ENCODE results near the gene PGBD5. TPM values are rescaled to one million over a fixed set of nuclear protein-coding genes. Genes with fewer than 3 reads are reported as not detected.

PGBD5 gene
- polyA plus RNA-seq, 1 experiment, result 1.0 TPM

DNA sequence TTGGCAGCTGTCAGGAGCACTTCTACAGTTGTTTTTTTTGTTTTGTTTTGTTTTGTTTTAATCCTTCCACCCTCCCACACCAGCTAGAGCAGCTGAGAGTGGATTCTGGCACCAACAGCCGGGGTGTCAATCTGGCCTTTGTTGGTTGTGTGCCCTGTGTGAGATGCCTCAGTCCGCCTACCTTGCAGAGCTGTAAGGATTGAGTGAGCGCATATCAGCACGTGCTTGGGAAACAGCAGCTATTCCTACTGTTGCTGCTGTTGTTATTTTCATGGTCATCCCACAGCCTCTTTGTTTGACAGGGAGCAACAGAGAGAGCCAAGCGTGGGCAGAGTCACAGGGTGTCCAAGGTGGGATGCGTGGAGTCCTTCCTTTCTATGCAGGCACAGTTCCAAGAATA, 50.4 kb downstream of the PGBD5 start:
- CTCF ChIA-PET, result no interaction called here
- POLR2A ChIA-PET, result no interaction called here
- DNase-seq (ENCODE audit: low read depth, low spot score), result no peak
- TF ChIP-seq, protein P1, sequence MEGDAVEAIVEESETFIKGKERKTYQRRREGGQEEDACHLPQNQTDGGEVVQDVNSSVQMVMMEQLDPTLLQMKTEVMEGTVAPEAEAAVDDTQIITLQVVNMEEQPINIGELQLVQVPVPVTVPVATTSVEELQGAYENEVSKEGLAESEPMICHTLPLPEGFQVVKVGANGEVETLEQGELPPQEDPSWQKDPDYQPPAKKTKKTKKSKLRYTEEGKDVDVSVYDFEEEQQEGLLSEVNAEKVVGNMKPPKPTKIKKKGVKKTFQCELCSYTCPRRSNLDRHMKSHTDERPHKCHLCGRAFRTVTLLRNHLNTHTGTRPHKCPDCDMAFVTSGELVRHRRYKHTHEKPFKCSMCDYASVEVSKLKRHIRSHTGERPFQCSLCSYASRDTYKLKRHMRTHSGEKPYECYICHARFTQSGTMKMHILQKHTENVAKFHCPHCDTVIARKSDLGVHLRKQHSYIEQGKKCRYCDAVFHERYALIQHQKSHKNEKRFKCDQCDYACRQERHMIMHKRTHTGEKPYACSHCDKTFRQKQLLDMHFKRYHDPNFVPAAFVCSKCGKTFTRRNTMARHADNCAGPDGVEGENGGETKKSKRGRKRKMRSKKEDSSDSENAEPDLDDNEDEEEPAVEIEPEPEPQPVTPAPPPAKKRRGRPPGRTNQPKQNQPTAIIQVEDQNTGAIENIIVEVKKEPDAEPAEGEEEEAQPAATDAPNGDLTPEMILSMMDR (IDR thresholded peaks at IDR 0.05; ENCODE audit: low read depth, low read length), result no peak
- Histone ChIP-seq H3K9me3 (ENCODE audit: control insufficient read depth, insufficient read depth, low read length) (peaks cover 15% of the 10 kb centered on the region), H3K27me3 (ENCODE audit: control insufficient read depth, insufficient read depth, low read length) (no peaks in the 10 kb centered on the region), H3K27ac (ENCODE audit: low read depth, low read length) (no peak overlapping the region), H3K4me3 (ENCODE audit: low read depth, low read length) (no peak overlapping the region)

DNA sequence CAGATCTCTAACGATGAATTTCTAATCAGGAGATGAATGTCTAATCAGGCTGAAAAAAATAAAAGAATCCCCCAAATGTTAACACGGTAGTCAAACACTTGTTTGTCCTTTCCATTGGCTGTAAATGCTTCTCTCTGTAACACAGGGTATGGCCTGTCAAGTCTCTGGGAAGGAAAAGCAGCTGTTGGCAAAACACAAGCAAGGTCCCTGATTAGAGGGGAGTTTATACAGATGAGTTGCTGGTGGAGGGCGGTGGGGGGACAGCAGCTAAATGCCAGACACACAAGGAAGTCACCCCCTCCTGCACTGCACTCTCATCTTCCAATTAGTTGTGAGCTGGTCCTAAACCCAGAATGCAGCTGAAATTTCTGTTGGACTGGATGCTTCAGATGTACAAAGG, 51.0 kb downstream of the PGBD5 start:
- TF ChIP-seq, protein P1 (IDR thresholded peaks at IDR 0.05; ENCODE audit: low read depth, low read length), result no peak
- DNase-seq (ENCODE audit: low read depth, low spot score), result no peak
- no peak overlapping the region for H3K4me3 ChIP-seq (ENCODE audit: low read depth, low read length)
- H3K27ac ChIP-seq (ENCODE audit: low read depth, low read length), result no peak overlapping the region
- no peaks in the 10 kb centered on the region for H3K27me3 ChIP-seq (ENCODE audit: control insufficient read depth, insufficient read depth, low read length)
- ChIA-PET CTCF (no interaction called here), POLR2A (no interaction called here)
- H3K9me3 ChIP-seq (ENCODE audit: control insufficient read depth, insufficient read depth, low read length), result peaks cover 13% of the 10 kb centered on the region

DNA sequence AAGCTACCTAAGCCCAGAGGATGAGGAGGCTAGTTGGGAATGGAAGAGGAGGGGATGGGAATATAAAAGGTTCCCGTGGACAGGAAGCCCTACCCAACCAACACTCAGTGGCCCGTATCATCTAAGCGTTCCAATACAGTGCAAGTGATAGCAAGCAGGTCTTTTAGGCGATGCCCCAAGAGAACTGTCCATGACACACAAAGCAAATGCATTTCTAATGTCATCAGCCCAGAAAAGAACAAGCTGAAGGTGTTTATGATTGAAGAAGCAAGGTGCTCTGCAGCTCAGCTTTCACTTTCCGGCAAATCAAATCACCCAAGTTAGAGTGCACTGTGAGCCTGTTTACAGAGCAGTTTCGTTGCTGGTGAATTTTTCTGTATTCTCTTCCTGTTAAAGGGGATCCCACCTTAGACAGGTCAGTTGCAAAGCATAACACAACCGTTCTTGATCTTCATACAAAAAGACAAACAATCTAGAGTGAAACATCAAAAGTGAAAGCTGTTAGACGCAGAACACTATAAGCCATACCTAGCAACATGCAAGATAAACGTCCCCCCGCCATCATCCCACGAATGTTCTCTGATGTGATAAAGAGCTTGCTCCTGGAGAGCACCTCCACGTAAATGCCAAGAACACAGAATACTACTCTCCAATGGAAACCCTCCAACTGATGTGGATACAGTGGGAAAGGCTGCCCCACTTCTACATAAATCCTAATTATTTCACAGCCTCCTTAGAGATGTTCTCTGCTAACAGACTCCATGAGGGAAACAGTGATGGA, 54.0 kb downstream of the PGBD5 start:
- Histone ChIP-seq H3K4me3 (ENCODE audit: low read depth, low read length) (no peak overlapping the region), H3K27me3 (ENCODE audit: control insufficient read depth, insufficient read depth, low read length) (no peaks in the 10 kb centered on the region), H3K9me3 (ENCODE audit: control insufficient read depth, insufficient read depth, low read length) (no peaks in the 10 kb centered on the region), H3K27ac (ENCODE audit: low read depth, low read length) (no peak overlapping the region)
- TF ChIP-seq, protein P1 (IDR thresholded peaks at IDR 0.05; ENCODE audit: low read depth, low read length), result no peak
- POLR2A ChIA-PET, result no interaction called here
- DNase-seq (ENCODE audit: low read depth, low spot score), result no peak
- CTCF ChIA-PET, result no interaction called here

DNA sequence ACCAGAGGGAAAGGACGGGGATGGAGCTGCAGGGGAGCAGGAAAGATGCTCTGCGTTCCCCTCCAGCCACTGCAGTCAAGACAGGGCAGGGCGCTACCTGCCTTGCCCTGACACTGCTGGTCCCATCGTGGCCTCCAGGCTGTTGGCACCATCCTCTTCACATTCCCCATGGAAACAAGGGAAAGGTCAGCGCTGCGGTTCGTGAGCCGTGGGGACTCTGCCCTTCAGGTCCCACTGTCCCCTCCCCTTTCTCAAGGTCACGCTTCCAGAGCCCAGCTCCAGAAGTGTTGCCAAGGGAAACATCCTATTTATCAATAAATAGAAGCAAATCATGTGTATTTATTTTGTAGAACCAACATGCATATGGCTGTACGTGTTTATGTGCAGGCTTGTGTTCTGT, 56.0 kb downstream of the PGBD5 start:
- TF ChIP-seq, protein P1 (IDR thresholded peaks at IDR 0.05; ENCODE audit: low read depth, low read length), result no peak

DNA sequence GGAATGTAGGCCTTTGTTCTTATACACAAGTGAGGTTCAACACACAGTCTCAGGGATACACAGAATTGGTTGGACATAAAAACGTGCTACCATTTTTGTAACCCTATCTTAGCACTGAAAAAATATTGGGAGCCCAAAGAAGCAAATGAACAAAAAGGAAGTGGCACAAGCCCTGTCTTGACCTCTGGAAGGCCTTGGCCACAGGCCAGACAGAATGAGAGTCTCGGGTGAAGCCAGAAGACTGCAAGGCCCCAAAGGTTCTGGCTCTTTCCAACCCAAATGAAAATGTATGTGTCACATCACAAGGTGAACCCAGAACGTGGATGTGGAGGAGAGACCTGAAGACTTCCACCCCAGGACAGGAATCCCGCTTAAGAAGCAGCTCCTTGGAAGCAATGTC, 57.3 kb downstream of the PGBD5 start:
- CTCF ChIA-PET, result no interaction called here
- TF ChIP-seq, protein P1 (IDR thresholded peaks at IDR 0.05; ENCODE audit: low read depth, low read length), result no peak
- Histone ChIP-seq H3K27ac (ENCODE audit: low read depth, low read length) (no peak overlapping the region), H3K27me3 (ENCODE audit: control insufficient read depth, insufficient read depth, low read length) (peaks cover 3% of the 10 kb centered on the region), H3K9me3 (ENCODE audit: control insufficient read depth, insufficient read depth, low read length) (no peaks in the 10 kb centered on the region), H3K4me3 (ENCODE audit: low read depth, low read length) (no peak overlapping the region)
- POLR2A ChIA-PET, result no interaction called here
- no peak for DNase-seq (ENCODE audit: low read depth, low spot score)

More for the DNA sequence above, 56.0 kb downstream of the PGBD5 start:
- no peak for DNase-seq (ENCODE audit: low read depth, low spot score)
- Histone ChIP-seq H3K4me3 (ENCODE audit: low read depth, low read length) (no peak overlapping the region), H3K27ac (ENCODE audit: low read depth, low read length) (no peak overlapping the region), H3K9me3 (ENCODE audit: control insufficient read depth, insufficient read depth, low read length) (no peaks in the 10 kb centered on the region), H3K27me3 (ENCODE audit: control insufficient read depth, insufficient read depth, low read length) (peaks cover 3% of the 10 kb centered on the region)
- ChIA-PET CTCF (no interaction called here), POLR2A (no interaction called here)

Measured in AG04450 (cell line).